LNCAP (cell line): ENCODE measurements around the gene PODXL.

Experiments used
- CTCF ChIP-seq: fragments of 450-650 bp; IDR thresholded peaks from 2 replicates; pipeline ENCODE4 v1.5.1; 2017; ENCODE audit warnings: mild to moderate bottlenecking

Gene PODXL

GRCh38 chr7:131501930-131502685 is 54.3 kb downstream of the PODXL start:
- TF ChIP-seq CTCF: no peak

- TF ChIP-seq CTCF: no peak
These were observed 55.0 kb downstream of the PODXL start for GRCh38 chr7:131501422-131501821.

- no peak for TF ChIP-seq CTCF
These were observed 56.1 kb downstream of the PODXL start for GRCh38 chr7:131500357-131500756.

- TF ChIP-seq CTCF: no peak
These were observed 56.6 kb downstream of the PODXL start for GRCh38 chr7:131499801-131500200.

GRCh38 chr7:131498237-131498885 is 58.1 kb downstream of the PODXL start:
- no peak for TF ChIP-seq CTCF

GRCh38 chr7:131497454-131497853 is 59.0 kb downstream of the PODXL start:
- TF ChIP-seq CTCF: no peak

GRCh38 chr7:131495669-131496498 is 60.5 kb downstream of the PODXL start:
- TF ChIP-seq CTCF: no peak
